UCSD-AML1 (cell line): Measurements from ENCODE around the gene SLC26A9.

ENCODE experiments used
- DNase-seq: peaks from one replicate; lab custom pipeline; 2025; ENCODE audit not compliant: unreplicated experiment; lab: John Stamatoyannopoulos, UW

SLC26A9 gene

DNA sequence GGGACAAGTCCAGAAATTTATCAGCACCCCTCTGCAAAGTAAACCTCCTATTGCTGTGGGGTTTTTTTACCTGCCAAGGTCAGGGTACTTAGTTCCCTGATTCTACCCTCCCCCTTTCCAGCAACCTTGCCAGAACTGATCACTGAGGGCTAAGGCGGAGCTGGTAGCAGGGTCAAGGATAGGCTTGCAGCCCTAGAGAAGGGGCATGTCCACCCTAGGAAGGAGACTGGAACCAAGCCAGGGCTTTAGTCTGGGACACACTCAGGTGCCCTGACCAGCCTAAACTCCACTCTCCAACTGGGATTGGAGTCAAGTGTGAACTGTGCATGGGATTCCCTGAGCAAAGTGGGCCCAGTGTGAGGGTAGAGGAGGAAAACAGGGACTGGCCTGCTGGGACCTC is 6.5 kb upstream of the SLC26A9 start:
- no peak for DNase-seq

DNA sequence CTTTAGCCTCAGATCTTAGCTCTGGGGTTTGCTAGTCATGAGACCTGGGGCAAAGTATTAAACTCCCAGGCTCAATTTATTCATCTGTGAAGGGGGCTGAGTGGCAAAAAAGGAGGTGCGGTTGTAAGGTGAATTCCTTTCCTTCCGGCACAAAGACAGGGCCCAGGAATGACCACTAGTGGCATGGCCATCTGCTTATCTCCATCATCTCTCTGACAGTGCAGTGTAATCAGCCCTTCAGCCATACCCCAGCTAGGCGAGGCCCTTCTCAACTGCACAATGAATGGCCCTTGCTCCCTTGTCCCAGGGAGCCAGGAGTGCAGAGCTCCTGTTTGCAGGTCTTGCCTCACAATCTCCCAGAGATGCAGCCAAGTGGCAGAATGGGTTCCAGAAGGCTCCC is 5.6 kb upstream of the SLC26A9 start:
- DNase-seq, result no peak

DNA sequence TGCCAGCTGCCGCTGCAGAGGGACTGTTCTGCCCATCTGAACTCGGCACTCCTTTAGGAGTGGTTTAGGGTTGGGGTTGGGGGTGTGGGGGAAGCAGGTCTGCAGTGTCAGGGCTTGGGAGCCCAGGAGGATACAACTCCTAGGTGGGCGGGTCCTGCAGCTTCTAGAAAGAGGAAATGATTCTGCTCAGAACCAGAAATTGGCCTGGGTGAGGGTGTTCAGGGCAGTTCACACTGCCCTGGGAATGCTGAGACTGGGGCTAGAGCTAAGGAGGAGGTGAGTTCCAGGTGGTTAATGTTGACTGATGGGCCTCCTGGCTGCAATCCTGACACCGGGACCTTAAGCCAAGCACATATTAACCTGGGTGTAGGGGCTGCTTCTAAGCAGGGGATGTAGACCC is 4.8 kb upstream of the SLC26A9 start:
- no peak for DNase-seq

DNA sequence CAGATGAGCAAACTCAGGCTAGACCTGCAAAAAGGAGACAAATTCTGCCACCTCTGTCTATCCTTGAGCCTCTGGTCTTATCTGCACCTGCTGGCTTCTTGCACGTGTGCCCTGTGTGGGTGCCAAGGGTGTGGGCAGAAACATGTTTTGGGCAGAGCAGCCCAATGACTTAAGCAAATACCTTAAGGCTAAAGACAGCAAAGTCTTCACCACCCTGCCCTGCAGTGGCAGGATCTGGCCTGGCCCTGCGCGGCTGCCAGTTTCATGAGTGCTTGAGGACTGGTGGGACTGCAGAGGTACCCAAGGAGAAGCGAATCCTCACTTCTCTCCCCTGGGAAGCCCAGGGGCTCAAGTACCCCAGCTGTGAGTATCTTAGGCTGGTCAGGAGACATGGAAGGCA is 3.8 kb upstream of the SLC26A9 start:
- no peak for DNase-seq

DNA sequence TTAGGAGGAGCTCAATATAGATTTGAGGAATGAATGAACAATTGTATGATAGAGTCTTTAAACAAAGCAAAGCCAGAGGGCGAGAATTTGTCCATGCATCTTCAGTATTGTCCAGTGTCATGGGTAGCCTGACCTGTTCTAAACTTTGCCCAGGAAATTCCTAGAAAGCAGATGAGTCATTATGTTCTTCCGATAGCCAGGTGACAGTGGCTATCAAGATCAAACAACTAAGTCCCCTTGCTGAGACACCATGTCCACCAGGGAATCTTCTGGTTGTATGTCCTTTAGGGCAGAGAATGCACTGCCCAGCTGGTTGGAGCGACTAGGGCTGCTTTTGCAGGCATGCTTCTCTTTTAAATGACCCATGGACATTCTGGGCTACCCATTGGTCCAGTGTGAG is 1.8 kb upstream of the SLC26A9 start:
- DNase-seq, result no peak

DNA sequence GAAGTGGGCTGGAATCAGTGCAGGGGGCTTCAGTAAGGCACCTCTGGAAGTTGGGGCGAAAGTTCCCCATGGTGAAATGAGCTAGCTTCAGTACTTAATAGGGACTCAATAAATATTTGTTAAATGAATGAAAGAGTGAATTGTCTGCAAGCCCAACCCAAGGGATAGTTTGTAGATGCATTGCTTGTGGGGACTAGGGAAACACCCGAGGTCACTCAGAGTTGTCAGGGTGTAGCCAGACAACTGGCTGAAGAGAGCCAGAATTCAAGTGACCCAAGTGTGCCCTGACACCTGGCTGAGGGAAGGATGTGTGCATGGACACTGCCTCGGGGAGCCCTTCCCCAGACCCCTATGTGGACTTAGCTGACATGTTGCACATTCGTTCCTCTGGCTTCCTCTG is 1.3 kb upstream of the SLC26A9 start:
- no peak for DNase-seq

DNA sequence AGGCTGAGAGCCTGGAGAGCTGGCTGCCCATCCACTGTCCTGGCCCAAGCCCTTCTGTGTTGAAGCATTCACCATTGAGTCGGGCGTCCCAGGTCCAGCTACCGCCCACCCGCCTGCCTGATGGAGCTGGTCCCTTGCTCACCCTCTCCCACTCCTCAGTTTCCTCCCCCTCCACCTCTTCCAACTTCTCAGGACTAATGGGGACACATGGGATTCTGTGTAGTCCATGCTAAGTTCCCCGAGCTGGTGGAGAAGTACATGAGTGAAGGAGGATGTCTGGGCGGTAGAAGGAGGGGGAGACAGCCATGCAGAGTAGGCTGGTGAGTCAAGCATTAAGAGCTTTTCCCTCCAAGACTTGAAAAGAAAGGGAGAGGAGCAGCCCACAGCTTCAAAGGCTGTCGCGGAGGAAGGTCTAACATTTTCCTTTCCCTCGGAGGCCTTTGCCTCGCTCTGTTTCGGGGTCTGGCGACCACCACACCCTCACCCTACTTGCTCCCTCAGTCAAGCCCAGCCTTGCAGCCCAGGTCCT is 561 bp downstream of the SLC26A9 start:
- DNase-seq, result no peak

DNA sequence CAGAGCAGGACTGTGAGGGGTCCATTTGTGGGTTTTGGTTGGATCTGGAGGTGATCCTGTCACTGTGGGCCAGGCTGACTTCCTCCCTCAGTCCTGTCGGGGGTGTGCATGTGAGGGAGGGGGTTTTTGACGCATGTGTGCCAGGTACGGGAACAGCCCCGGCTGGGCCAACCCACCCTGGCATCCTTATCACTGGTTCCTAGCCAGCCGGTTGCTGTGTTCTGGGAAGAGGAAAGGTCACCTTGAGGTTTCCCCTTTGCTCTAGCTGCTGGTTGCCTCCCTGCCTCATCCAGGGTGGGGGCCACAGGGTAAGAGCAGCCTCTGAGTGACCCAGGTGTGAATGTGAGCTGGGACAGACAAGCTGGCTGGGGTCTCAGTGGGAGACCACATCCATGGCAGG is 2.5 kb downstream of the SLC26A9 start:
- DNase-seq, result no peak

DNA sequence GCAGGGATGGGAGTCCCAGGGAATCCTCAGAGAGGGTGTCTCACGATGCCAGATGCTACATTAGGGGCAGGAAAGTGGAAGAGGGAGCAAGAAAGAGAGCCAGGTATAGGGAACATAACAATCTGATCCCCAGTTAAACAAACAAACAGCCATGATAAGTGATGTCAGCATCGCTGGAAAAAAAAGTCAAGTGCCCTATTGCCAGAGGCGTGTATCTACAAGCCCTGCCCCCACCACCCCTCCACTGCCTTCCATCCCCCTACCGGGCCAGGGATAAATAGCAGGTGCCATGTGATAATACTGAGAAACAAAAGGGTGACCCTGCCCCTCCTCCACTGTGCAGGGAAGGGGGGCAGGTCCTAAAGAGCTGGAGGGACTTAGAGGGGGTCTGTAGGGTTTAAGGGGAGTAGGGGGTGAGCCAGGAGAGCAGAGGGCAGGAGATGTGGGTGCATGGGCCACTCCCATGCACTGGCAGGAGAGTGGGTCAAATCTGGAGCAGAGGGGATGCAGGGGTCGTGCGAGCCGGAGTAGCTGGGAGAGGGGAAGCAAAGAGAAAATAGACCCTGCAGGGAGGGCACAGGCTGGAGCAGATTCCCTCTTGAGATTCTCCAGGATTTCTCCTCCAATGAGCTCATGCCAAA is 3.4 kb downstream of the SLC26A9 start:
- DNase-seq, result no peak

DNA sequence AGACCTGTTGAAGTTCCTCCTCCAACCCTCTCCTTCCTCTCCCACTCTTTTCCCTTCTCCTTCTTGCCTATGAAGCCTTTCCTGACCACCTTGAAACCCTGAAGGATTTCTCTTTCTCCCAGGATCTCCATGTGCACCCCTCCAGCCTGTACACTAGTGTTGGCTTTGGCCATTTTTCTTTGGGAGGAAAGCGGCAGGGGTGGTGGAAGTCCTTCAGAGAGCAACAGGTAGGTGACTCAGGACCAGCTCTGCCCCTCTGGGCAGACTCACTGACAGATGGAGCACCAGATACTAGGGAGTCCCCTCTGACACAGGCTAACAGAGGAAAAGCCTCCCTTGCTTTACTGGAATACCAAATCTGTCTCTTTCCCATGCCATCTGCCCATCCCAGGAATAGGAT is 4.6 kb downstream of the SLC26A9 start:
- DNase-seq, result no peak

DNA sequence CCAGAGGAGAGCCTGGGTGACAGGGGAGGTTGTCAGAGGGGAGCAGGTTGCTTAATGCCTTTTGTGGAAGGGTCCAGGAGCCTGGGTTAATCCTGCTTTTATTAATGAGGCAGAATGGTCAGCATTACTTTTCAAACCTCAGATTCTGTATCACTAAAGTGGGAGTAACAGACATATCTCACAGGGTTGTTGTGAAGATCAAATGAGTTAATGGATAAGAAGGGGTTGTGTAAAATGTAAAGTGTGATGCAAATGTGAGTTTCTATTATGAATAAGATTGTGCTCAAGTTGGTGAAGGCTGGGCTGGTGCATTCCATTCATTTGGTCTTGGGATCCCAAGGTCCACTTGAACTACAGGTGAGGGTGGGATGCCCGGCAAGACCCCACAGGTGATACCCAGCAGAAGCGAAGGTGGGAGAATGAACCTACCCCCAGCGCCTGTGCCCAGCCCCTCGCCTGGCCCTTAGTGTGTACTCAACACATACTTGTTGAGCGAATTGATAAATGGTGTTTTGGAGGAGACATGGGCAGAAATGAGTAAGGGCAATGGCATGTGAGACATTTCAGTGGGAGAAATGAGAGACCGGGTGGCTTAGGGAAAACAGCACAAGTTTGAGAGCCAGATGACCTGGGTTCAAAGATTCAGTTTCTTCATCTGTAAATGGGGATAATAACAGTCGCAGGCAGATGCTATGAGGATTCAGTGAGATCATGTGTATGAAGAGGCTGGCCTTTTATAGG is 6.2 kb downstream of the SLC26A9 start:
- no peak for DNase-seq

DNA sequence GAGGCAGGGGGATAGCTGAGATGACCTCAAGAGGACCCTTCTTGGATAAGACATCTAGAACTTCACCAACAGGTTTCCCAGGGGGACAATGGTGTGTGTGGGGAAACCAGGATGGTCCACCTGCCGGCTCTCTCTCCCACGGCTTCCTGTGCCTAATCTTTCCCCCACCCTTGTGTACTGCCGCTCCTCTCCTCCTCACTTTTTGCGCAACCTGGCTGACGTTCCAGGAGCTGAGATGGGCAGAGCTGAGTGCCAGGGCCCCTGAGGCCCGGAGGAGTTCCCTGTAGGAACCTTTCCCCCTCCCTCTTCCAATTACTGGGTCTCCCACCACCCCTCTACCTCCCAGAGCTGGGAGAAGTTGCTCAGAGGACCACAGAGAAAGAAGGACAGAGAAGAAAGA is 6.9 kb downstream of the SLC26A9 start:
- DNase-seq, result no peak

DNA sequence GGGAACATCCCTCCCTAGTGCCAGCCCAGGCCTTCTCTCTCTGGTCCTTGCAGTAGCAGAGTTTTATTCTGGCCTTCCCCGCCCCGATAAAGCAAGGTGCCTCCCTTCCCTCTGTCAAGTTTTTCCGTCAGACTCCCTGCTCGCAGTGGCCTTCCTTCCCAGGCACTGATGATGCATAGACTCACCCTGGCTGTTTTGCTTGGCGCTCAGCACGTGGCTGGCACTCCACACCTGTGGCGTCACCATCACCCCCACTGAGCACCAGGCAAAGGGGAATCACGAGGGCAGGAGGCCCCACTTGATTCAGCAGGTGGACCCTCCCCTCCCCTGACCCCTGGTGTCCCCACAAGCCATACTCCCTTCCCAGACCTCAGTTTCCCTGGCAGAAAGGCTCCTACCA is 7.4 kb downstream of the SLC26A9 start:
- DNase-seq, result no peak

DNA sequence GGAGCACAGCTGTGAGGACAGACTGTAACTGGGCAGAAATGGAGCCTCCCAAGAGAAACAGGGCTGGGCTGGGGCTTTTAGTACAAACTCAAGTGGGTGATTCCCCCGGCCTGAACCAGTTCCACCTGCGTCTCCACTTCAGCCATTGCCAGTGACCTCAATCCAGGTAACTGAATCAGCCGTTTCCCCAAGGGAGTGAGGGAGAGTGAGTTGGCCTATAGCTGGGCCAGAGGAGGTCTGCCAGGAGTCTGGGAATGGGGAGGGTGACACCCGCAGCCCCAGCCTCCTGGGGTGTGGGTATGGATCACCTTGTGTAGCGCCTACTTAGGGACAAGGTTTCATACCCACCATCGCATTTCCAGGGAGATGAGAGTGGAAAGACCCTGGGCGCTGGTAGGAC is 8.5 kb downstream of the SLC26A9 start:
- DNase-seq, result no peak

DNA sequence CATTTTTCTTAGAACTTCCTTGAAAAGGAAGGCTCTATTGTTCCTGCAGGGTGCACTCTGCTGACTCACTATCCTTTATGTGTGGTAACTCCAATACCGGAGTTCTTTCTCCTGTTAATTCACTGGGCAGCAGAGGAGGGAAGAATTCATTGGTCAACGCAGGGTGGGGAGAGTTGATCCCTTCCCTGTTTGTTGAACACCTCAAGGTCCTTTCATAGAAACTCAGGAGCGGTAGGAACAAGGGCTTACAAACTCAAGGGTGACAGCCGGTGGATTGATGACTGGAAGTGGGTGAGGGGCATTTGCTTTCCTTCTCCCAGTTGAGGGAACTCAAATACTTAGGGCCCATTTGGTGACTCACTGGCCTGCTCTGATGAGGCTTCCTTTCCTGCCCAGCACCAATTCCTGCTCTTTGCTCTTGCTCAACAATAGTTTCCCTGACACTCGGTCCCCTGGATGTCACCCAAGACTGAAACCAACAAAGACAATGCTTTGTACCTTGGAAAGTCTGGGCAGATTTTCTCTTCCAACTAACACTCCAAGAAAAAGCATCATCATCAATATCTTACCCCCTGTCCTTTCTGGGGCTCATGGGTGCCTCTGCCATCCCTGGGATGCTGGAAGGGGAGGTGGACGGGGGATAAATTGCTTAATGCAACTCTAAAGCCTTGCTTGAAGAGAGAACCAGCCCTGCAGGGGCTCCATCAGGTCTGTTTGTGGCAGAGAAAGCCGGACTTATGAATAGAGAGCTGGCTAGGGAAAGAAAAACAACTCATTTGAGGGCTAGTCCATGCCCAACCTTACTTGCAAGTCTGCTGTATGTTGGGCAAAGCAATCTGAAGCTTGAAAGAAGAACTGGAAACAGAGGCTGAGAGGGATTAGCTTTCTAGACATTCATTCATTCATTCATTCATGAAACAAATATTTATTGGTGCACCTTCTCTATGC is 9.3 kb downstream of the SLC26A9 start:
- DNase-seq, result peak; percentile 63

DNA sequence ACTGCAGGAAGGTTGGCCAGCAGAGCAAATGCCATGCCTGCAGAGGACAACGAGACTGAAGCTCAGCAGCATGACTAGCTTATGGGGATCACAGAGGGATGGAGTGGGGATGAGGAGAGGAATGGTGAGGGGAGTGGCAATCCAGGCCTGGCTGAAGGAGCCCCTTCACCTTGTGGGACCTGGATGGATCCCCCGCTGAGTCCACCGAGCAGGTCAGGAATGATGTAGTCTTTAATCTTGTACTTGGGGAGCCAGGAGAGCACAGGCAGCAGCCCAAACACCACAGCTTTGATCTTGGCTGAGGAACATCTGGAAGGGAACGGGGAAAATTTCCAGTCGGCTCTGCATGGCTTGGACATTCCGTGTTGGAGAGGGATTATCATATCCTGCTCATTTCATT is 10.5 kb downstream of the SLC26A9 start:
- DNase-seq, result no peak

DNA sequence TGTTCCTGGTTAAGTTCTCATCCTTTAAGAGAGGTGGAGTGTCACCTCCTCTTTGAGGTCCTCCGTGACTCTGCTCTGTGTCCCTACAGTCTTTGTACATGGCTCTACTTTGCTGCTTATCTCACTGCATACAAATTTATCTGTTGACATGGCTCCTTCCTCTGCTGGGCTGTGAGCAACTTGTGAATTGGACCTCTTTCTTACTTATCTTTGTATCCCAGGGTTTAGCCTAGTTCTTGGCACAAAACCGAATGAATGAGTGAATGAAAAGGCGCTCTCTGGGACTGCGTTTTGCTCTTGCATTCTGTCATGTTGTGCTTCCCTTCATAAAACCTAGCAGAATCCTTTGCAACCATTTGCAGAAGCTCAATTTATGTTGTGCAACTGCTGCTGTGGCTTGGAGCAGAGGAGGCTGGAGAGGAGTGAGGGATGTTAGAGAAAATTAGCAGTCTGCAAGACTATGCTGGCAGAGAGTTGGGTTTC is 12.4 kb downstream of the SLC26A9 start:
- no peak for DNase-seq

DNA sequence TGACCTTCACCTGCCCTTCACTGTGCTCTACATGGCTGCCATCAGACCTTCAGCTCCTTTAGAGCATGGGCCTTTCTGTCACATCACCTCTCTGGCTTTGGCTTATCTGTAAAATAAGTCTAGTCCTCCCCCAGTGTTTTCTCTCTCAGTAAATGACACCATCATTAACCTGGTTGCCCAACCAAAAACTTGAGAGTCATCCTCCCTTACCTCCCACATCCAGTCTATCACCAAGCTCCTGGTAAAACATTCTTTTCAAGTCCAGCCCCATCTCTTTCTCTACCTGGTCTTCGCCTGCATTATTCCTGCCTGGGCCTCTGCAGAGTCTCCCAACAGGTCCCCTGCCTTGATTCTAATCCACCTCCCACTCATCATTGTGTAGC is 13.1 kb downstream of the SLC26A9 start:
- no peak for DNase-seq

DNA sequence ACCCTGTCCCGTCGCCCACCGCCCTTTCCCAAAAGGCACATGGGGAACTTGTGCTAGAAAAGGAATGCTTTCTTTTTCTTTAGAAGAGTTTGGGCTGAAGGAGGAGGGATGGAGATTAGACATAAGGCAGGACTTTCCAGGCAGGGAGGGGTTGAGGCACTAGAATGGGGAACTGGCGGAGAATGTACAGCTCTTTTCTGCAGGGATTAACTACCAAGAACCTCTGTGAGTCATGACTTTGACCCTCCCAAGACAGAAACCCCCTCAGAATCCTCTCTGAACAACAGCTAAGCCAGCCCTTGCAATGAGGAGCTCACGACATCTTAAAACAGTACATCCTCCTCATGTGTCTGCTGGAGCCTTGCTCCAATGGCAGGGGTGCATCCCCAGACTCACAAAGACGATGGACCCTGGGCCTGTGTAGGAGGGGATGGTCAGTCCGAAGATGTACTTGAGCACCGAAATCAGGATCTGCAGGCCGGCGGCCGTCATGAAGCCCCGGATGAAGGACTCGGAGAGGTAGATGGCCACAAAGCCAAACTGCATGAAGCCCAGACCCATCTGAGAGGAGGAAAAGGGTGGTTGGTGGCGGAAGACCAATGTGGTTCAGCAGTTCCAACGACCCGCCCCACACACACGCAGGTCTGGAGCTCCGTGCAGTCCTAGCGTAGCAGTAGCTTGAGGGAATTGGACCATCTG is 13.6 kb downstream of the SLC26A9 start:
- no peak for DNase-seq

DNA sequence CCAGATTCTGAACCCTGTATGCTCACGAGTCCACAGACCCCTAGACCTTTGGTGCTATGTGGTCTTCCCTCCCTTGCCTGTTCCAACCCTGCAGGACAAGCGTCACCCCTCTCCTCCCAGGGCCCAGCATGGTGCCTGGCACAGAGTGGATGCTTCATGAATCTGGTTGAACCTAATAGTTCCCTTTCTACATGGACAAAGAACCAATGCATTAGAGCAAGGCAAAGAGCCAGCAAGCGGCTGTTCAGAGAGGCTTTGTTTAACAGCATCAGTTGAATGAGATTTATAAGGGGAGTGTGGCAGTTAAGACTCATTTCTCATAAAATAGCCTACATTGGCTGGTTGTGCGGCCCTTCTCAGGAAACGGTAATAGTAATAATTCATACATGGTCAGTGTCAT is 14.9 kb downstream of the SLC26A9 start:
- DNase-seq, result no peak

DNA sequence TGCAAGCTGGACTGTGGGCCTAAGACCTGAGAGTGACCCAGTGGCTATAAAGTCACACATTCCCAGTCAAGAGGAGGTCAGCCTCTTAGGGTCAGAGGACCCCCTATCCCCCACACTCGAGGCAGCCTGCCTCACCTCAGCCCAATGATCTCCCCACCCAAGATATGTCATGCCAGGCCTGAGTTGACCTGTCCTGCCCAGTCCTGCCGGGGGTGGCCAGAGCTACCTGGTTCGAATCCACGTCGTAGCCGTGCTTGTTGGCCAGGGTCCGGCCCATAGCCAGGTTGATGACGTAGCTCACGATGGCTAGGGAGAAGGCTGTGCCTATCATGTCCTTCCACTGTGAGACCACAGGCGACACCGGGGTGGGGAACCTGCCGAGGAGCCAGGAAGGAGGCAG is 15.6 kb downstream of the SLC26A9 start:
- no peak for DNase-seq
